GM12878 (cell line): ENCODE data around the gene NOL3. TPM values are rescaled to one million over a fixed set of nuclear protein-coding genes. Genes with fewer than 3 reads are reported as not detected.

Experiments
- ATAC-seq: fragments of 200-7000 bp; cut with Tn5 transposase; 3 replicates; pipeline ENCODE4 v1.9.1; 2020; ENCODE audit warnings: mild to moderate bottlenecking, moderate library complexity
- BruUV-seq: library from RNA; stranded (reverse); fragments of 400-500 nt; replicated peaks from 2 replicates; lab custom pipeline; 2021; lab: Mats Ljungman, UMichigan
- CTCF ChIA-PET: fragments of 300-600 bp; sonication (Branson Sonifier 250); formaldehyde crosslinking; extraction: SDS; loops from one replicate; lab custom pipeline; 2021; ENCODE audit warnings: inconsistent platforms; lab: Yijun Ruan, JAX
- POLR2A ChIA-PET: fragments of 350-600 bp; formaldehyde crosslinking; extraction: SDS; loops from one replicate; lab custom pipeline; 2021; ENCODE audit warnings: inconsistent platforms; lab: Charles Lee
- RAD21 ChIA-PET: fragments of 300-600 bp; sonication (Branson Sonifier 250); formaldehyde crosslinking; loops from one replicate; lab custom pipeline; 2023; ENCODE audit warnings: antibody characterized with exemption; ENCODE audit not compliant: unreplicated experiment; lab: Charles Lee
- SMC1A ChIA-PET: fragments of 300-600 bp; sonication (Branson Sonifier 250); formaldehyde crosslinking; loops from one replicate; lab custom pipeline; 2023; ENCODE audit not compliant: unreplicated experiment, uncharacterized antibody; lab: Charles Lee
- DNase-seq: peaks from one replicate; pipeline ENCODE4 v3.0.0-alpha.2; 2011; ENCODE audit warnings: low read depth, low spot score
- FAIRE-seq: peaks from 3 replicates; lab custom pipeline; 2011; peaks lifted over from hg19 to GRCh38; lab: Jason Lieb, UNC
- H2AFZ ChIP-seq: 2 replicates; pipeline ENCODE4 v1.6.0; 2011; ENCODE audit warnings: low read depth, low read length, control low read depth; ENCODE audit not compliant: control insufficient read depth
- H3K27ac ChIP-seq: 2 replicates; pipeline ENCODE4 v1.5.1; 2011; ENCODE audit warnings: control low read depth; ENCODE audit not compliant: control insufficient read depth, insufficient read depth
- H3K27me3 ChIP-seq, 2 experiments: replicated peaks in 1 of 2; 2 replicates each; pipeline versions ENCODE4 v1.6.0 to v1.6.1; 2011; ENCODE audit warnings: low read length in 1 of 2; ENCODE audit not compliant: control insufficient read depth in 2 of 2, insufficient read depth in 2 of 2
- H3K36me3 ChIP-seq, 2 experiments: 2 replicates each; pipeline ENCODE4 v1.5.1; 2011; ENCODE audit warnings: low read length in 1 of 2; ENCODE audit not compliant: control insufficient read depth in 2 of 2, insufficient read depth in 2 of 2
- H3K4me1 ChIP-seq: 2 replicates; pipeline ENCODE4 v1.6.1; 2011; ENCODE audit warnings: mild to moderate bottlenecking, low read length, moderate library complexity, mixed read lengths; ENCODE audit not compliant: control insufficient read depth, insufficient read depth
- H3K4me2 ChIP-seq: 2 replicates; pipeline ENCODE4 v1.6.0; 2011; ENCODE audit warnings: control low read depth; ENCODE audit not compliant: control insufficient read depth, insufficient read depth
- H3K4me3 ChIP-seq: fragments of 200-600 bp; sonication (generic); 2 replicates; pipeline ENCODE4 v1.5.1; 2016
- H3K79me2 ChIP-seq: 2 replicates; pipeline ENCODE4 v1.6.0; 2011; ENCODE audit warnings: low read length; ENCODE audit not compliant: control insufficient read depth, insufficient read depth
- H3K9ac ChIP-seq: 2 replicates; pipeline ENCODE4 v1.8.0; 2011; ENCODE audit warnings: low read length, control low read depth, mixed read lengths; ENCODE audit not compliant: control insufficient read depth, insufficient read depth
- H3K9me3 ChIP-seq: replicated peaks from 3 replicates; pipeline ENCODE4 v1.5.1; 2011; ENCODE audit warnings: mild to moderate bottlenecking, low read length; ENCODE audit not compliant: control insufficient read depth, insufficient read depth
- H4K20me1 ChIP-seq: 2 replicates; pipeline ENCODE4 v1.6.0; 2011; ENCODE audit not compliant: control insufficient read depth, insufficient read depth
- BCL3 ChIP-seq: IDR thresholded peaks from 2 replicates; pipeline ENCODE4 v1.6.1; 2011; ENCODE audit warnings: borderline replicate concordance, low read depth, mild to moderate bottlenecking, moderate library complexity, low read length; ENCODE audit not compliant: insufficient read depth, poor library complexity, severe bottlenecking
- GATAD2B ChIP-seq: fragments of 450-650 bp; conservative IDR thresholded peaks from 2 replicates; pipeline ENCODE4 v1.6.1; 2017; ENCODE audit warnings: low read depth, mild to moderate bottlenecking, moderate library complexity
- JUND ChIP-seq: IDR thresholded peaks from 2 replicates; pipeline ENCODE4 v1.6.1; 2012; ENCODE audit warnings: low read depth, mild to moderate bottlenecking, low read length, improper control_type of control experiment, moderate library complexity
- KDM1A ChIP-seq: fragments of 200-600 bp; sonication (generic); IDR thresholded peaks from 2 replicates; pipeline ENCODE4 v1.6.1; 2016; ENCODE audit warnings: borderline replicate concordance
- NFYB ChIP-seq: IDR thresholded peaks from 2 replicates; pipeline ENCODE4 v1.6.1; 2011; ENCODE audit warnings: low read depth, mild to moderate bottlenecking, low read length, improper control_type of control experiment, moderate library complexity; ENCODE audit not compliant: insufficient read depth
- PAX8 ChIP-seq: fragments of 450-650 bp; IDR thresholded peaks from 2 replicates; pipeline ENCODE4 v1.6.1; 2017; ENCODE audit warnings: mild to moderate bottlenecking, moderate library complexity
- POLR2A ChIP-seq: IDR thresholded peaks from 2 replicates; pipeline ENCODE4 v1.6.1; 2011; ENCODE audit warnings: low read depth, mild to moderate bottlenecking, low read length
- SMAD5 ChIP-seq: IDR thresholded peaks from 2 replicates; pipeline ENCODE4 v1.6.1; 2016; ENCODE audit warnings: antibody characterized with exemption, low read depth
- STAT1 ChIP-seq: fragments of 450-650 bp; conservative IDR thresholded peaks from 2 replicates; pipeline ENCODE4 v1.6.1; 2014; ENCODE audit warnings: antibody characterized with exemption, mild to moderate bottlenecking
- ZBTB33 ChIP-seq: fragments of 450-650 bp; IDR thresholded peaks from 2 replicates; pipeline ENCODE4 v1.6.1; 2017; ENCODE audit warnings: mild to moderate bottlenecking
- WGBS: methylation state at CpG from one replicate; pipeline ENCODE4 v1.1.6; 2016; ENCODE audit warnings: low lambda C conversion rate; ENCODE audit not compliant: insufficient replicate concordance, insufficient coverage; ENCODE audit errors: missing lambda C conversion rate; 5-methylcytosine and 5-hydroxymethylcytosine counted together
- in situ Hi-C: fragments of 300-500 bp; cut with MboI; formaldehyde crosslinking; loops from 9 replicates; pipeline ENCODE4 v1.14.3; 2018; ENCODE audit warnings: mixed read lengths
- intact Hi-C: fragments of 100-400 bp; cut with micrococcal nuclease; formaldehyde crosslinking; loops from one replicate; pipeline ENCODE4 v1.14.2; 2022; ENCODE audit not compliant: unreplicated experiment
- polyA plus RNA-seq, 11 experiments: library from polyadenylated mRNA; depleted of rRNA in 4 of 11; unstranded in 6 of 11; stranded (reverse) in 5 of 11; fragments of >200 nt; fragmentation: Nextera tagmentation in 4 of 11; fragmentation: Illumina TruSeq in 1 of 11; extraction: Ambion mirVana in 4 of 11; extraction: Trizol in 1 of 11; gene quantifications; 1 replicate in 1 of 11; 2 replicates in 10 of 11; pipeline versions ENCODE4 v1.2.1 to v1.2.3, GENCODE V29; 2011 to 2016; ENCODE audit warnings: inconsistent platforms in 2 of 11, missing spikeins in 2 of 11, low read depth in 1 of 11
- total RNA-seq, 4 experiments: library from RNA; depleted of rRNA in 3 of 4; stranded (reverse); fragments of >200 nt in 3 of 4; fragmentation: Illumina TruSeq in 1 of 4; extraction: Trizol in 1 of 4; gene quantifications; 2 replicates each; pipeline versions ENCODE4 v1.2.1 to v1.2.3, GENCODE V29; 2013 to 2021

Gene NOL3
- total and polyA plus RNA-seq, 10 of the 15 experiments (the other 5 are each of a cell fraction or from before 2014, with no cell fraction given) = 0.31 to 18.4 (median 2.7) TPM

DNA sequence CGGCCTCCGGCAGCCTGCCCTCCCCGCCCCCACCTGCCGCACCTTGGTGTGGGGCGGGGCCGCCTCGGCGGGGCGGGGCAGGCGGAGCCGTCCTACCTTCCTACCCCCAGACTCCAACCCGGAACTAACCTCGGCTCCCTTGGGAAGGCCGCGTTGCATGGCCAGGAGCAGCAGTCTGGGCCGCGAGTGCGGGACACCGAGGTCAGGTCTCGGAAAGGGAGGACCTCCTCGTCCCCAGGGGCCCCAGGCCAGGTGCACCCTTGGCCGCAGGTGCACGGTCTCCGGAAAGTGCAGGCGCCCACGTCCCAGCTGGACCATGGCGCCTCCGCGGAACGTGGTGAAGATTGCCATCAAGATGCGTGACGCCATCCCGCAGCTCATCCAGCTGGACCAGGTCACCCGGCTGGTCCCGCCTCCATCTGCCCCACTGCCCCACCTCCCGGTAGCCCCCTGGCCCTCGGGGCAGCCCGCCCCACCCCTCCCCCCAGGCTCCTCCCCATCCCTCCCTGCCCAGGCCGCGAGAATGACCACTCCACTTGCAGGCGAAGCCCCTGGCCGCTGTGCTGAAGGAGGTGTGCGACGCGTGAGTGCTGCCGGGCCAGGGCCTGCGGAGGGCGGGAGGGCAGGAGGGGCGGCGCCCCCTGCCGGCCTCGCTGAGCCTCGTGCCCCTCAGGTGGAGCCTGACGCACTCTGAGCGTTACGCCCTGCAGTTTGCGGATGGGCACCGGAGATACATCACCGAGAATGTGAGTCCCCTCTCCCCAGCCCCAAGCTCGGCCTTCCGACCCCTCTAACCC is 28.9 kb downstream of the NOL3 start, which contains the start of gene ELMO3:
Gene ELMO3 (plus strand): TSS at position 121 of the 797 bp plus-strand sequence. CDS start 196 bp downstream, at position 317.
- Histone ChIP-seq H3K4me1 (no peaks in the 10 kb centered on the region), H2AFZ (no peak within 1 kb of the TSS), H3K4me2 (no peak within 1 kb of the TSS), H3K9ac (no peak within 1 kb of the TSS), H3K27me3 (no peaks in the 10 kb centered on the region), H3K27ac (no peak within 1 kb of the TSS), H3K79me2 (peaks cover under 1% of the 10 kb centered on the region; the same call in 1 of the 2 replicates), H3K4me3 (no peak within 1 kb of the TSS), H3K9me3 (no peaks in the 10 kb centered on the region), H3K36me3 (peaks cover 22 to 56% of the 10 kb centered on the region in 2 experiments), H4K20me1 (peaks cover 7% of the 10 kb centered on the region; the same call in 1 of the 2 replicates)
- no TSS peak for BruUV-seq
- peak; percentile 74 for TF ChIP-seq BCL3
- no peak for TF ChIP-seq JUND
- TF ChIP-seq POLR2A = peak; percentile 70; the same call in 1 of the 2 replicates
- ChIA-PET SMC1A (interaction anchor here (1.2 kb wide), 1 partner anchor 27 kb away, joined by 4 read pairs; the partner anchor contains the start of gene TMEM208), POLR2A (no interaction called here), CTCF (interaction anchor here (1.2 to 2.0 kb wide), 3 partner anchors 28 to 48 kb away, joined by 3 to 13 read pairs (median 8); partner anchors contain the start of genes FHOD1 and TMEM208), RAD21 (no interaction called here)
- DNase-seq = no peak
- no peak for ATAC-seq
- 87% methylated on average over 31 of the region's 61 CpGs for WGBS
- in situ Hi-C loops = no loop called here
- no peak for FAIRE-seq
- intact Hi-C loops = no loop called here

DNA sequence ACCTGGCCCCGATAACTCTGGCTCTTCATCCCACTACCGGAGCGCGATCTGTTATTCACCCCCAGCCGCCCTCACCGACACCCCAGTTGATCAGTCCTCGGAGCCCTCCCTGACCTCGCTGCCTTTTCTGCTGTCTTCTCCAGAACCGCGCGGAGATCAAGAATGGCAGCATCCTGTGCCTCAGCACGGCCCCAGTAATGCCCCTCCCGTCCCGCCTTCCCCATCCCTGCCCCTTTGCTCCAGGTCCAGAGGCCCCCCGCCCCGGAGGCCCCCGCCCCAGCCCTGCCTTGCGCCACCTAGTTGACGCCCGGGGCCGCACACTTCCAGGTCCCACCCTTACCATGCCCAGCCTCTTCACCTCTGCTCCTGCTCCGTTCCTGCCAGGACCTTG is 29.5 kb downstream of the NOL3 start:
- H2AFZ ChIP-seq = no peak overlapping the region
- no peak overlapping the region for H3K9ac ChIP-seq
- ChIA-PET RAD21 (no interaction called here), SMC1A (no interaction called here), CTCF (no interaction called here), POLR2A (no interaction called here)
- no TSS peak for BruUV-seq
- no peak overlapping the region for H3K4me3 ChIP-seq
- no peaks in the 10 kb centered on the region for H3K9me3 ChIP-seq
- H3K4me1 ChIP-seq = no peaks in the 10 kb centered on the region
- WGBS = 96% methylated on average over 15 of the region's 22 CpGs
- no peak for ATAC-seq
- no peak for DNase-seq
- H3K4me2 ChIP-seq = no peak overlapping the region
- H3K36me3 ChIP-seq = peaks cover 21 to 52% of the 10 kb centered on the region in 2 experiments
- FAIRE-seq = no peak
- in situ Hi-C loops = no loop called here
- peaks cover 7% of the 10 kb centered on the region; the same call in 1 of the 2 replicates for H4K20me1 ChIP-seq
- H3K27ac ChIP-seq = no peak overlapping the region
- H3K79me2 ChIP-seq = no peaks in the 10 kb centered on the region
- no peaks in the 10 kb centered on the region for H3K27me3 ChIP-seq
- intact Hi-C loops = no loop called here
- TF ChIP-seq STAT1 (no peak), PAX8 (no peak), ZBTB33 (no peak), KDM1A (no peak), NFYB (no peak), SMAD5 (no peak), GATAD2B (no peak)
